NCI-H2227 (cell line): ENCODE data around the gene CHPF2.

ENCODE experiments used
- DNase-seq: peaks from one replicate; lab custom pipeline; 2025; ENCODE audit not compliant: unreplicated experiment; lab: John Stamatoyannopoulos, UW

Gene CHPF2

DNA sequence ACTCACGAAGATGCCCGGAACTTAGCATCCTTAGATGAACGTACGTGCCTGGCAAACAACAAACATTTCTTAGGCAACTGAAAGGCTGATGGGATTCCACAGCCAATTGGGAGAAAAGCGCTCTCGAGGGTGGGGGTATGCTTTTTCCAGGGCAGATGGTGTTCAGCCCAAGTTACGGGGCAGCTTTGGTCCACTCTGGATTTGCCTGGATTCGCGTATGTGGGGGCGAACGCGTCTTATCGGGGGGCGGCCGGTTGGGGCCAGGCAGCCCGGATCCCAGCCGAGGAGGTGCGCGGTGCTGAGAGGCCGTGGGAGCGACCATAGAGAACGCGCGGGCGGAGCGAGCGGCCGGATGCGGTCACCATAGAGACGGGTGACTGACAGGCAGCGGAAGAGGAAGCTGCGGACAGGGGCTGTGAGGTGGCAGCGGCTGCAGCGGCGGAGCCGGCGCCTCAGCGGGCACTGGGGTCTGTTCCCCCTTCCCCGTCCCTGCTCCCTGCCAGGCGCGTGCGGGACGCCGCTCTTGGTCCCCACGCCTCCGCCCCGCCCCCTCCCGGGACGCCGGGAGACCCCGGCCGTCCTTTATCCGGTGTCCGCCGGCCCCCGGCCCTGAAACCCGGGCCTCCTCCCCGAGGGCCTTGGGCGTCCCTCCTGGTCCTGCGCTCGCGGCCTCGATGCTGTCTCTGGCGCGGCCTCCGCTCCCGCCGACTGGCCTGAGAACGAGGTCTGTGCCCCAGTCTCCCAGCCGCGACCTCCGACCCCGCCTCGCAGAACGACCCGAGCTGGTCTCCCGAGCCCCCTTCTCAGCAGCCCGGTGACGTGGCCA is at the start of gene CHPF2:
CHPF2 (plus strand) TSS at position 393 of the 826 bp plus-strand sequence. CDS start 1,529 bp downstream, outside the sequence.
- DNase-seq: peak; percentile 93

- DNase-seq: no peak
These were observed 46.3 kb upstream of the CHPF2 start for GRCh38 chr7:151185762-151186639.

DNA sequence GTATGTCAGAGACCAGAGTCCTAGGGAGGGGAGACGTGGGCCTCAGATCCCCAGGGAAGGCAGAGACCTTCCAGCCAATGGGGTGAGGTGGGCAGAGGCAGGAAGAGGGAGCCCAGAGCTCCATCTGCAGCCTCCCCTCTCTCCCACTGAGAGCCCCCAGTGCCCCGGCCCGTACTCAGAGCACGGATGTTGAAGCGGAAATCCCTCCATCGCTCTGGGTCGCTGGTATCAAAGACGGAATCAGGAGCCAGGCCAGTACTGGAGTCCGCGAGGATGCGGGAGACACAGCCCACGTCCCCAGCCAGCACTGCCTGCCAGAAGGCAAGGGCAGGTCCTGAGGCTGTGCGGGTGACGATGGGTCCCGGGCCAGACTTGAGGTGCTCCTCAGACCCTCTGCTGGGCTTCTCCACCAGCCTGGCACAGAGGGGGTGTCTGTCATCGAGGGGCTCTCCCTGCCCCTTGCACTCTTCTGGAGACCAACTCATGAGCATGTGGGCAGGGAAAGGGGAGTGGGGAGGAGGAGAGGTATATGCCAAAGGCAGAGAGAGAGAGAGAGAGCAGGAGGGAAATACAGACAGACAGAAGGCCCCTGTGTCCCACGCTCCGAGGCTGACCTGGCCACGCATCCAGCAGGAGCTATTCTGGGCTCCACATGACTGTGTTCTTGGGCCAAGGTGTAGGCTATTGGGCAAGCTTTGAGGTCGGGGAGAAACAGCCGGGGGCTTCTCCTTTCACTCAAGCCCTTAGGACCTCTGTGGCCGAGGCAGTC is 45.5 kb upstream of the CHPF2 start, which contains the start of gene ASB10:
ASB10 (minus strand) TSS at position 611 of the 769 bp plus-strand sequence; CDS start at position 491, 120 bp downstream.
- DNase-seq: no peak

- DNase-seq: no peak
These were observed 44.7 kb upstream of the CHPF2 start for GRCh38 chr7:151187409-151188251.

DNA sequence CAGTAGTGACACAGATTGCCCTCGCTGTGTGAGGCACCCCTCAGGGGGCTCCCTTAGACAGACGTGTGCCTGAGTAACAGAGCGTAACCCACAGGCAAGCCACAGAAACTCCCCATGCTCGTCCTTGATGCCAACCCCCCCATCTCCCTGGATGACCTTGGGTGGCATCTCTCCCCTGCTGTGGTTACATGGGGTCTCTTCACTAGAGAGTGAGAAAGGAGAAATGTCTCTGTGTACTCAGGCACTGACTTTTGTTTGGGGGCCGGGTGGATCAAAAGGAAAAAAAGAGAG is 44.1 kb upstream of the CHPF2 start:
- DNase-seq: no peak

- no peak for DNase-seq
These were observed 43.2 kb upstream of the CHPF2 start for GRCh38 chr7:151189038-151189437.

DNA sequence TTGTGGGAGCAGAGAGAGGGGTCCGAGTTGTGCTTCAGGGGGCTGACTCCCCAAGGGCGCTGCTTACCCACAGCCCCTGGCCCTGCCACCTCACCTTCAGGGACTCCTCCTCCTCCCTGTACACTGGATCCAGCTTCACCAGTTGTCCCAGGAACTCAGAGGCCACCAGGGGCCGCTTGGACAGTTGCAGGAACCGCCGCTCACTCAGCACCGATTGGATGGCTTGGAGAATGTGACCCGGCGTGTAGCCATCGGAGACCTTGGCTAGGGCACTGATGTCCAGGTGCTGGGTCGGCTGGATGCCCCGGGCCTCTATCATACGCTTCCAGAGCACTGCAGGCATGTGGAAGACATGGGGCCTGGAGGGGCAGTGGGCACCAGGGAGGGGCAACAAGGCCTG is 40.7 kb upstream of the CHPF2 start:
- DNase-seq: no peak

DNA sequence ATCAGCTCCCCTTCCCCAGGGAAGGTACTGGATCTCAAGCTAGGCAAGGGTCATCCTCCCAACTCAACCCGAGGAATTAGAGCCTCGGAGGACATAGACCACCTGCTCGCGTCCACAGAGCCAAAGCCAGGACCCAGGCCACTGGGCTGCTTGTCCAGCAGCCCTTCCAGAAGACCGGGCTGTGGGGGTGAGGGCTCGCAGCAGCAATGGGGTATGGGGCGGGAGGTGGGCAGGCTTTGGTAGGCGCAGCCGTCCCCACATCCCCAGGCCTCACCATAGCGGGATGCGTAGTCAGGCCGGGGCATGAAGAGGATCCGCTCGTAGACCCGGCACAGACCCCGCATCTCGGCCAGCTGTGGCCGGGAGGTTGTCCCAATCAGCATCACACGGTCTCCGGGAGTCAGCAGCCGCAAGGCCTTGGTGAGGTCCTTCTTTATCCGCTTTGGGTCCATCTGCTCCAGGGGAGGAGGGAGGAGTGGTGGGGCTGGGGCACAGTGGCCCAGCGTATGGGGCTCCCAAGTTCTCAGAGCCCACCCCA is 40.2 kb upstream of the CHPF2 start:
- no peak for DNase-seq

- DNase-seq: no peak
These were observed 38.9 kb upstream of the CHPF2 start for GRCh38 chr7:151193203-151193978.

DNA sequence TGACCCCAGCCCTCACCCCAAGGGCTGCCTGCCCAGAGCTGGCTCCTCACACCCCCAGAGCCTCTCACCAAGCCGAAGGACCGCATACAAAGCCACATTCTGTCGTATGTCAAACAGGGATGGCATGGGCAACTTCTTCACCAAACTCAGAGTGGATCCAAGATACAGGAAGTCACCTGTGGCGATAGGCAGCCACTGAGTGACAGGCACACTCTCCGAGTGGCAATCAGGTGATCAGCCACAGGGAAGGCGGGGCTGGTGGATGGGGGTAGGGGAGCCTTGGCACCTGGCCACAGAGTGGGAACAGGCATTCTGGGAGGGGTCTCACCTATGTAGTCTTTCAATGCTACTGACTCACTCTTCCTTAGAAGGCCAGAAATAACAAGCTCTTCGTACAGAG is 38.1 kb upstream of the CHPF2 start:
- no peak for DNase-seq

DNA sequence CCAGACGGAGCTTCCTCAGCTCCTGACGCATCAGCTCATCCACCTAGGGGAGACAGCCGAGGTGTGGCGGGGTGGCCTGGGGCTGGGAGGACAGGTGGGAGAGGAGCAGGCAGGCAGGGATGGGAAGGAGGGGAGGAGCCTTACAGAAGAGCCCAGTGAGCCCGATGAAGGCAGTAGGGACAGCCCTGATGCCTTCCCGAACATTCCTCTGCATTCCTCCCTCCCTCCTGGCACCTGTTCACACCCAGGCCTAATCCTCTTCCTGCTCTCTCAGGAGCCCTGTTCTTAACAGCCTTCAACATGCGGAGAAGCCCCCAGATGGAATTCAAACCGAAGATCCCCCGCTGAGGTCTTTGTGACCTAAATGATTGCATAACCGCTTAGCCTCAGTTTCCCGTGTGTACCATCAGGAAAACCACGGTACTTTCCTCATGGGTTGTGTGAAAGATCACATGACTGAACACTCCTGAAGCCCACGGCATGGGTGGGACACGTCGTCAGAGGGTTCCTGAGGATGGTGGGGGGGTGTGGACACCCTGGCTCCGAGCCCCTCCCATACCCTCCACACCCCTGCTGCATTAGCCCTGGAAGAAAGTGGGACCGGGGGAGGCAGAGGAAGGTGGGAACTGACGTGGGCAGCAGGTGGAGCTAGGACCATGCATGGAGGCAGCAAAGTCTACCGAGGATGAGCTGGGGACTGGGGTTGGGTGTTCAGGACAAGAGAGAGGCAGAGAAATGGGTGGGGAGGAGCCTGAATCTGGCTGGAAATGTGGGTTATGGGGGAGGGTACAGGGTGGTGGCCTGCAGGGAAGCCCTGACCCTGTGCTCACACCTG is 36.5 kb upstream of the CHPF2 start:
- DNase-seq: no peak

DNA sequence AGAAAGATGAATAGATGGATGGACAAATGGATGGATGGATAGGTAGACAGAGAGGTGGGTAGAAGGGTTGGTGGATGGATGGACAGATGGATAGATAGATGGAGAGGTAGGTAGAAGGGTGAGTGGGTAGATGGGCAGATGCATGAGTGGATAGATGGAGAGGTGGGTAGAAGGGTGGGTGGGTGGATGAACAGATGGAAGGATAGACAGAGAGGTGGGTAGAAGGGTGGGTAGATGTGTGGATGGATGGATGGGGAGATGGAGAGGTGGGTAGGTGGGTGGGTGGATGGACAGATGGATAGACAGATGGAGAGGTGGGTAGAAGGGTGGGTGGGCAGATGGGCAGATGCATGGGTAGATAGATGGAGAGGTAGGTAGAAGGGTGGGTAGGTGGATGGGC is 34.4 kb upstream of the CHPF2 start:
- no peak for DNase-seq

GRCh38 chr7:151198945-151199848 is 33.1 kb upstream of the CHPF2 start:
- peak; percentile 85 for DNase-seq

- no peak for DNase-seq
These were observed 30.9 kb upstream of the CHPF2 start for GRCh38 chr7:151201344-151201743.

DNA sequence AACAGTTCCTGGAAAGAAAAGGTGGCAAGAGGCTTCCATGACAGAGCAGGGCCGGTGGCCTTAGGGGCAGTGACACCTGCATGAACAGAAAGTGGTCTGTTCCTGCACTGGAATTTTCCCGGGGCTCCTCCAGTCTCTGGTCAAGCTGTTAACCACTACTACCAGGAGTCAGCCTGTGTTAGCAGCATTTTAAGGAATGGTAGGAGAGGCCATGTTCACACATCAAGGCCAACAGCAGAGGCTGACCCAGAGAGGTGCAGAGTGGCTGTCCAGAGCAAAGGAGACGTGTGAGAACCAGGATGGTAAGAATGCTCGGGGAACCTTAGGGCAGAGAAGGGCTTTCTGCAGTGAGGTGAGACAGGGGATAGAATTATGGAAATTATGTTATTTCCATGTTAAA is 30.5 kb upstream of the CHPF2 start:
- DNase-seq: no peak

DNA sequence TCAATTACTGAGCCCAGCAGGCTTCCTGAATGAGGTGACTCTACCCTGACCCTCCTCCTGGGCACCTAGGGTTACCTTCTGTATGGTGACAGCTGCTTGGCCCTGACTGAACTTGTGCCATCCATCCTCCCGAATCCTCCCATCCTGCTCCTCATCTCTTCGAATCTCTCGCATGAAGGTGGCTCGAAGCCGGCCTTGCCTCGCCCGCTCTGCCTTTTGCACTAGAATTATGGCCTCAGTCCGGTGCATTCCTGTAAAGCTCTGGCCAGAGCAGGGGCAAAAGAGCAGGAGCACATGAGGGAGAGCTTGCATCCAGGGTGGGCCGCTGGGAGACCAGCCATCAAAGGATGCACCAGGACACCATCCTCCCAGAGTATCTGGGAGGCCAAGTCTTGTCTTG is 29.4 kb upstream of the CHPF2 start:
- DNase-seq: no peak

DNA sequence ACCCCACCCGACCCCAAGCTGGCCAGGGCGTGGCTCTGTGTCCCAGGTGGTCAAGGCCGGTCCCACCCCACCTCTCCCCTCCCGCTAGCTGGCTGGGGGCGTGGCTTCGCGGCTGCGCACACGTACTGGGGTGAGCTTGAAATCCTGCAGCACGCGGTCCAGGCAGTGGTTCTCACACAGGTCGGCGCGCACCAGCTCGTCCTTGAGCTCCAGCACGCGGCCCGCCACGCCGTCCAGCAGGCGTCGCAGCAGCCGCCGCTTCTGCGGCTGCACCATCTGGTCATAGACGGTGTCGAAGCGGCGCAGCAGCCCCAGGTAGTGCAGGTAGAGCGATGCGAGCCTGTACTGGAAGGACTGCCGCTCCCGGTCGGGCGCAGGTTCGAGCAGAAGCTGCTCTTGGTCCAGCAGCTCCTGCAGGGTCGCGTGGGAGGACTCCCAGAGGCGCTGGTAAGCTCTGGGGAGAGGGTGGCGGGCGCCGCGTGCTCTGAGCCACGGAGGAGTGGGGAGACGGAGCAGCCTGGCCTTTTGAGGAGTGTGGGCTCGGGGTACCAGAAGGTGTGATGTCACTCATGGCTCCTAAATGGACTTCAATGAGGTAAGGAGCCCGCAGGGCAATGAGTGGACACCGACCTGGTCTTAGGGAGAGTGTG is 27.8 kb upstream of the CHPF2 start:
- DNase-seq: no peak
